Middle frontal gyrus (tissue), 1 donor: Measurements from ENCODE around the gene IMP3.
"Not testable (repeated sequence)": the region's sequence is repeated elsewhere in the genome, so short reads cannot be mapped to it uniquely, and the experiment has no call there.

Experiments
- DNase-seq: peaks from one replicate; pipeline ENCODE4 v3.0.0-alpha.2; 2015; ENCODE audit warnings: low spot score; ENCODE audit errors: extremely low spot score

Gene IMP3, protein sequence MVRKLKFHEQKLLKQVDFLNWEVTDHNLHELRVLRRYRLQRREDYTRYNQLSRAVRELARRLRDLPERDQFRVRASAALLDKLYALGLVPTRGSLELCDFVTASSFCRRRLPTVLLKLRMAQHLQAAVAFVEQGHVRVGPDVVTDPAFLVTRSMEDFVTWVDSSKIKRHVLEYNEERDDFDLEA

DNA sequence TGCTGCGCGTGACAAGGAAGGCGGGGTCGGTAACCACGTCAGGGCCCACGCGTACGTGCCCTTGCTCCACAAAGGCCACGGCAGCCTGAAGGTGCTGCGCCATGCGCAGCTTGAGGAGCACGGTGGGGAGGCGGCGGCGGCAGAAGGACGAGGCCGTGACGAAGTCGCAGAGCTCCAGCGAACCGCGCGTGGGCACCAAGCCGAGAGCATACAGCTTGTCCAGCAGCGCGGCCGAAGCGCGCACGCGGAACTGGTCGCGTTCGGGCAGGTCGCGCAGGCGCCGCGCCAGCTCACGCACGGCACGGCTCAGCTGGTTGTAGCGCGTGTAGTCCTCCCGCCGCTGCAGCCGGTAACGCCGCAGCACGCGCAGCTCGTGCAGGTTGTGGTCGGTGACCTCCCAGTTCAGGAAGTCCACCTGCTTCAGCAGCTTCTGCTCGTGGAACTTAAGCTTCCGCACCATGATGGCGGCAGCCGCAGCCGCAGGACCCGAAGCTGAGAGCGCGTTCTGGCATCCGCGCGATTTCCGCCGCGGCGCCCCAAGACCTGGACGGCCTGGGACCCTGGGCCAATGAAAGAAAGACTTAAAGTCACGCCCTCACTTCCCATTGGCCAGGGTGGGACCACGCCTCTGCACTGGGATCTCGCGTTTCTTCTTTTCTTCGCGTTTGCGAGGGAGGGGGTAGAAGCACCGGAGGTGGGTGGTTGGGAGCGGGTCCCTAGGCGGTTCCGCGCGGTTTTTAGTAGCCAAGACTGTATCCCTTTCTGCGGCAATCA is at the start of gene IMP3:
TSS of gene IMP3 (minus strand) at position 516 of the 774 bp plus-strand sequence. CDS start at position 460, 56 bp downstream.
- peak; percentile 98 for DNase-seq

DNA sequence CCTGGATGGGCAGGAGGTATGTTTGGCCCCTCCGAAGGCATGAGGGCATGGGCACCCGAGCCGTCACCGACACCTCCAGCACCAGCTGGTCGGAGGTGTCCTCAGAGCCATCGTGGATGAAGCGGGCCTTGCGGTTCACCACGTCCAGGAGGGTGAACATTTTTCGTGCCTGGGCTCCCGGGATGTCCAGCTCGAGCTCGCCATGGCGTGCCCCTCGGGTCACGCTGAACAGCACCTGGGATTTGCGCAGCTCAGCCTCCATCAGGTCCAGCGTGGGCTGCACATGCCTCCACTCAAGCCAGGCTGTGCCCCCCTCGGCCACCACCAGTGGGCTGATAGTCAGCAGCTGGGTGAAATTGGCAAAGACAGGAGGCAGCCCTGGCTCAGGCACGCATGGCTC is 49.4 kb upstream of the IMP3 start:
- not testable (repeated sequence) for DNase-seq

DNA sequence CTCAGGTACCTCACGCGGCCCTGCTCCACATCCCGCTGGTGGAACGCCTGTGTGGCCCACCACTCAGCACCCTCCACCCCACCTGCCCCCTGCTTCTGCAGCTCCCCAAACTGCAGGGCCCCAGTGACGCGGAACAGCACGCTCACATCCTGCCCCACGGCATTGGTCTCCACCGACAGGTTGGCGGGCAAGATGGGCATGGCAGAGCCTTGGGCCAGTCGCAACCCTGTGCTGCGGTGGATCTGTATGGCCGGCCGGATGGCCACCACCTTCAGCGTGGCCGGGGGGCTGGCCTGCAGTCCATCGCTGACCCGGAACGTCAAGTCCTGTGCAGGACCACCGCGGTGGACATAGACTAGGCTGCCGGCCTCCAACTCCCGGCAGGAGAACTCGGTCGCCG is 48.8 kb upstream of the IMP3 start:
- no peak for DNase-seq

DNA sequence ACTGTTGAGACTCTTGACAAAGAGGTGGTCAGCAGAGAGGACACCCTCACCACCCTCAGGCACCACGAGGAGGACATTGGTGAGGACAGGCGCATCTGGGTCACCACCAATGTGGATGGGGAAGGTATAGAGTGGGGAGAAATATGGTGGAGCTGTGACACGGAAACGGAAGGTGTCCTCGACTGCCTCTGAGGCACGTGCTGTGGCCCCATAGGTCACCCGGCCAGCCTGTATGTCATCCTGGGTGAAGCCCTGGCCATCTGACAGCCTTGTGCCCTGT is 48.2 kb upstream of the IMP3 start:
- DNase-seq, result no peak

DNA sequence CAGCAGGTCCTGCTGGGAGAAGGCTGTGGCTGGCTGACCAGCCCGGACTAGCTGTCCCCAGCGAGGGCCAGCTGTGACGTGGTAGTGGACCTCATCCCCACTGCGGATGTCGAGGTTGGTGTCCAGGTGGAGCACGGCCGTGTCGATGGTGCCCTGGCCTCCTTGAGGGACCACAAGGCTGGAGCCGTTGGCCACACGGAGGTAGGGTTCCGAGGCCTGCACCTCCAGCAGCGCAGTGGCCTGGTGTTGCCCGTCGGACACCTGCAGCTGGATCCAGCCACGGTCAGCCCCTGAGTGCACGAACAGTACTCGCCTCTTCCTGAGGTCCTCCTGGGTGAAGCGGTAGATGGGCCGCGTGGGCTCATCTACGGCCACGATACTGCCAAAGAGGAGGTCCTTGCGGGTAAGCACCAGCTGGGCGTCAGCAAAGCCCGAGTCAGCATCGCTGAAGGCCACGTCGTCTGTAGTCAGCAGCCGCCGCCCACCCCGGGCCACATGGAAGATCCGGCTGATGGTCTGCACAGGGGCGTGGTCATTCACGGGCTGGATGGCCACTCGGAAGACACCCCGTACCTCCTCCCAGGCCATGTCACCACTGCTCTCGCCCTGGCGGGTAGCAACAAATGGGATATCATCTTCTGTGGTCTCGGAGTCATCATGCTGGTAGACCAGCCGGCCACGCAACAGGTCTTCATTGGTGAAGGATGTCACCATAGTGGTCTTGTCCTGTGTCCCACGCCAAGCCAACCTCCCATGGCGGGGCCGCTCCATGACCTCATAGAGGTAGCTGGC is 47.7 kb upstream of the IMP3 start:
- no peak for DNase-seq

DNA sequence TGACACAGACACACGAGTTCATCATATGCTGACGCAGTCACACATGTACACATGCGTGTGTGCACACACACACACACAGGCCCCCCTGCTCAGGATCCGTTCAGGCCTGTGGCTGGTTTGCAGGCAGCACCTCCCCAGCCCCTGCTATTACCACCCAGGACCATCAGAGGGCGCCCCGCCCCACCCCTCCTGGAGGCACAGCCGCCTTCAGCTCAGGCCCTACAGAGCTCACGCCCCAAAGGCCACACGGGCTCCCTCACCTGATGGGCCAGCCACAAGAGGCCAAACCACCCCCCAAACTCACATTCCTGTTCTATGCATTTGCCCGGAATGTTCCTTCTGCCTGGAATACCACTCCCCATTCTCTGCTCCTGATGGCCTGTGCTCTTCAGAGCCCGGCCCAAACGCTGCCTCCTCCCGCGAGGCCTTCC is 46.2 kb upstream of the IMP3 start:
- DNase-seq, result not testable (repeated sequence)

DNA sequence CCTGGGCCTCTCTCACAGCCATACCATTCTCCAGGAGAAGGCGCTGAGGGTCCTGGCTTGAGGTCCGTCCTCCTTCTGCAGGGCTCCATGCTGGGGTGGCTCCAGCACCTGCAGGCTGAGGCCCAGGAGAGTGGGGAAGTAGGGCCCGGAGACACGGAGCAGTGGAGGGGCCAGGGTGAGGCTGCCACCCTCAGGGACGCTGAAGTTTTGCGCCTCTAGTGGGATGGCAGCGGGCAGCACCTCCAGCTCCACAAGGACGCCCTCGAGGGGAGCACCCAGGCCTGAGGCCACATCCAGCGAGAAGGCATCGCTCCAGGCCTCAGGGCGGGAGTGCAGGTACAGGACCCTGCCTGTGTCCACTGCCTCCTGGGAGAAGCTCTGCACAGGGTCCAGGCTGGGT is 45.2 kb upstream of the IMP3 start:
- DNase-seq, result no peak

DNA sequence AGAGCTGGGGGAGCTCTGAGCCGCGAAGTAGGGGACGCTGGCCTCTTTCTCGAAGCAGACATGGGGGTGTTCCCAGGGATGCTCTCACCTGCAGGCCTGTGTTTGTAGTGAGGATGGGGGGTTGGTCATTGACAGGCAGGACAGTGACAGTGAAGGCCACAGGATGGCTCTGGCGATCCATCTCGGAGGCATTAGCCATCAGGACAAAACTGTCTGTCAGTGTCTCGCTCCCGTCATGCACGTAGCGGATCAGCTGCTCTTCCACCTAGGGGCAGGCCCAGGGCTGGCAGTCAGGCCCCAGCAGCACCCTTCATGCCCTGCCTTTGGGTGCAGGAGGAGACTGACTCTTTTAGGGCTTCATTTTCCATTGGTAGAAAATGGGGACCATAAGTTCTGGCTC is 44.6 kb upstream of the IMP3 start:
- no peak for DNase-seq

DNA sequence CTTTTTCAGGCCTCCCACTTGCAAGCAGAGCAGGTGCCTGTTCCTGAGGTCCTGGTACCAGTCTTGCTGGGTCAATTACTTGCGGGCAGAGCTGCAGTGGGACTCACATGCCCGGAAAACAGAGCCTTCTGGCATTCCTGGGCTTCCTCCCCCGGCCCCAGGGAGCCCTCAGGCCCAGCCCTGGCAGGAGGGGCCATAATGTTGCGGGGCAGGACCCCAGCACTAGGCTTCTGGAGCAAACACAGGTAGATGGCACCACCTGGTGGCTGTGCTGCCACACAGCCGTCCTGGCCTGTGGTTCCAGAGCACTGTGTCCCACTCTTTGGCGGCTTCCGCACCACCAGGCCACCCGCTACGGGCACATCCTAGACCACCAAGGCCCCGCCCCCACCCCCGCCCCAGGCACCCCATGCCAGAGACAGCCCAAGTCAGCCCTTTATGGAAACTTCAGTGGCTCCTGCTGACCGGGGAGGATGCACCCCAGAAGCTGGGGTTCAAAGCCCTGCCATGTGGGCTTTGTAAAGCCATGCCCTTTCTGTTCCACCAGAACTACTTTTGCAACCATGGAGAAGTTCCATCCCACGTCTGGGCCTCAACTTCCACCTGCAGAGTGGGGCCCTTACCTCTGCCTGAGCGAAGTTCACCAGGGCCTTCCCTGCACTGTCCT is 43.8 kb upstream of the IMP3 start:
- DNase-seq, result not testable (repeated sequence)

DNA sequence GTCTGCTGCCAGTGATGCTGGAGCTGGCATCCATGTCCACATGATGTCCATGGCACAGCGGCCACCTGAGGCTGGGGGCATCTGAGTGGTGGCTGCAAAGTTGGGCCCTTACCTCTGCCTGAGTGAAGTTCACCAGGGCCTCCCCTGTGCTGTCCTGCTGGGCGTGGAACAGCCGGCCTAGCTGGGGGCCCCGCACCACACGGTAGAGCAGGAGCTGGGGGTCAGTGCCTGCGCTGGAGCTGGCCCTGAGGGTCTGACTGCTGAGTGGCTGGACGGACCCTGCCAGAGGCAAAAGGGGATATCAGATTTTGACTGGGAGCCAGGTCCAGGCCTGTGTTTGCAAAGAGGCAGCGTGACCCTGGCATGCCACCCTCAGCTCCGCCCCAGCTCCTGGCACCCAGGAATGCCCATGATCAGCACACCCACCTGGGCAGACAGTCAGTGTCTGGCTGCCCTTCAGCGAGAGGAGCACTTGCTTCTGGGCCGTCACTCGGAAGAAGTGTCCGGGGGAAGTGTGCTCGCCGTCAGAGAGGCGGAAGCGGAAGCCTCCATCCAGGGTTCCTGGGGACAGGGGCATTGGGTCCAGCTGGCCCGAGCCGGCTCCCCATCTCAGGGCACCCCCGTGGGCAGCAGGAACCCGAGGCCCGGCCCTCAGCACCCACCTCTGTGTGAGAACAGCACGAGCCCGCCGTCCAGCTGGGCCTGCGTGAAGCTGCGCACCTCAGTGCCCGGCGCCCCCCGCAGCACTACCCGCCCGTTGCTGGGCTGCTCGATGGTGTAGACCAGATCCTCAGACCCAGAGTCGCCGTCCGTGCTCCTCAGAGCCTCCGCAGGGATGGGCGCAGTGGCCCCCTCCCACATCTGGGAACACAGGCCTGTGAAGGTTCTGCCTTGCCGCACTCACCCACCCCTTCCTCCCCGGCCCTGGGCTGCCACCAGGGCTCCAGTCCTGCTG is 42.4 kb upstream of the IMP3 start:
- no peak for DNase-seq

DNA sequence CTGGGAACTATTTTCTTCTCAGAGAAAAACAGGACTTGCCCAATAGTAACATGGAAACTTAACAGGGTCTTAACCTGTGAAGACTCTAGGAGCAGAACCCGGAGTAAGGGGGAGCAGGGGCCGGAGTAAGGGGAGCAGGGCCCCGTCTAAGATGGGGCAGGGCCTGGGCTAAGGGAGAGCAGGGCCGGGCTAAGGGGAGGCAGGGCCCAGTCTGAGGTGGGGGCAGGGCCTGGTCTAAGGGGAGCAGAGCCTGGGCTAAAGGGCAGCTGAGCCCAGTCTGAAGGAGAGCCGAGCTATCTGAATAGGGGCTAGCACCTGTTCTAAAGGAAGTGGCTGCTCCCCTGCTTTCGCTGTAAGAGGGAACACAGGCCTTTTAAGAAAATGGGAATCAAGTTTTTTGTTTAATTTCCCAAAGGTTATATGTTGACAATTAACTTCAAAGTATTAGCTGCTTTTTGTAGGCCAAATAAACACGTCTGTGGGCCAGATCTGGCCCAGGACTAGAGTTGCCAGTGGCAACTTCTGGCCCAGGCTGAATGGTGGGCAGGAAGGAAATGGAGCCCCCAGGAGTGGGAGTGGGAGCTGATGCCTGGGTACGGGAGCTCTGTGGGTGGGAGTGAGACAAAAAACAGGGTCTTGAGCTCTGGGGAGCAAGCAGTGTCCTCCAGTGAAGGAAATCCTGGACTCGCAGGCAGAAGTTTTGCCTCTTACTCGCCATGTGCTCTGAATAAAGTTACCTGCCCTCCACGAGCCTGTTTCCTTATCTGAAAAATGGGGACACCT is 40.2 kb upstream of the IMP3 start:
- no peak for DNase-seq

DNA sequence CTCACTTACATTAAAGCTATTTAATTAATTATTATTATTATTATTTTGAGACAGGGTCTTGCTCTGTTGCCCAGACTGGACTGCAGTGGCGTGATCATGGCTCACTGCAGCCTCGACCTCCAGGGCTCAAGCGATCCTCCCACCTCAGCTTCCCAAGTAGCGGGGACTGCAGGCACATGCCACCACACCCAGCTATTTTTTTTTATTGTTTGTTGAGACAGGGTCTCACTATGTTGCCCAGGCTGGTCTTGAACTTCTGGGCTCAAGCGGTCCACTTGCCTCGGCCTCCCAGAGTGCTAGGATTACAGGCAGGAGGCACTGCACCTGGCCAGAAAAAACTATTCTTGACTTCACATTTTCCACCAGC is 38.3 kb upstream of the IMP3 start:
- DNase-seq, result not testable (repeated sequence)

DNA sequence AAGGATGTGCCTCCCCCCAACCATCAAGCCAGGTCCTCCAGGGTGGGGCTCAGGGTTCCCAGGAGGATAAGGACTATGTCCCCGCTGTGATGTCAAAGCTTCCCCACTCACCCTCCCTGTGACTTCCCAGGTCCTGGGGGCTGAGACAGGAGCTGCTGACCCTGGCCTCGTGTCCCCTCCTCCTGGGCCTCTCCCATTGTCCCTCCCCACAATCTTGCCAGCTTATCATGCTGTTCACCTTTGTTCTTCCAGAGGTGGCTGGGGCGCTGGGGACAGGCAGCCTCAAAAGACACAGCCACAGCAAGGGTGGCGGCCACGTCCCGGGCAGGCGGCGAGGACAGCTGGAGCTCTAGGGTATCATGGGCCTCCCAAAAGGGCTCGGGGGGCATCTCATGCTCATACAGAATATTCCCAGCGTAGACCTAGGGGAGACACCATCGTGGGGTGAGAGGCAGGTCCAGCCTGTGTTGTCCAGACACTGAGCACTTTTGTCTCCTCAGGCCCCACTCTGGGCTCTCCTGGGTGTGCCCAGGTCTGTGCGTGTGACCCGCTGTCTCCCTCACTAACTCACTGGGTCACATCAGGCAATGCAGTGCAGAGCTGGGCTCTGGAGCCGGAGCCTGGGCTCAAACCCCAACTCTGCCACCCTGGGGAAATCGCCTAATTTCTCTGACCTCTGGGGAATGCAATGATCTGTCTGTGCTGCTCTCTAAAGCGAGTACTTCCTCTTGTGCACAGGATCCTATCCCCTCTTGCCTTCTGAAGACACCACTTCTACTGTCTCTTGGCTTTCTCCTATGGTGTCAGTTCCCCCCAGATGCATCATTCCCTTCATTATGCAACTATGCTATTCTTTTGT is 37.7 kb upstream of the IMP3 start:
- DNase-seq, result no peak

DNA sequence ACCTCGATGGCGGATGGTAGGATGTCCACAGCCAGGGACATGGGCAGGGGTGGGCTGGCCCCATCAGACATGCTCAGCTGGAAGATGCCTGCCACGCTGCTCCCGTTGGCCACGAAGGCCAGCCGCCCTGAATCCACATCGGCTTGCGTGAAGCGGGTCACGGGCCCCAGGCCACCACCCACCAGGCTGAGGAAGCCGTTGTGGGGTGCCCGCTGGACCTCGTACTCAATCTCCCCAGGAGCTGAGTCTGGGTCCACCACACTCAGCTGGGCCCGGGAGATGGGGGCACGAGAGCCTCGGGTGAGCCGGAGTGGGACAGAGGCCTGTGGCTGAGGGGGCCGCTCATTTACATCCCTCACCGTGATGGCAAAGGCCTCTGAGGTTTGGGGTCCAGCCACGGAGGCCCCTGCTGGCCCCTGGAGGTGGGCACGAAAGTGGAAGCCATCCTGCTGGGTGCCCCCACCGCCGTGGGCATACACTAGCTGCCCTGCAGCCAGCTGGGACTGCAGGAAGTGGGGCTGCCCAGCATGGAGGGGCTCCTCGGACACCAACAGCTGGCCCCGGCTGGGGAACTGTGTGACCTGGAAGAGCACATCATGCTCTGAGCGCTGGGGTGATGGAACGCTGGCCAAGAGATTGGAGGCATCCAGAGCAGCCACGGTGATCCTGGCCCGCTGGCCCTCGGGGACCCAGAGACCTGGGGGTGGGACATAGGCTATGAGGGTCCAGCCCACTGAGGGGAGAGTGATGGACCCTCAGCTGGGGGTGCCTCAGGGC is 36.9 kb upstream of the IMP3 start:
- DNase-seq, result no peak

DNA sequence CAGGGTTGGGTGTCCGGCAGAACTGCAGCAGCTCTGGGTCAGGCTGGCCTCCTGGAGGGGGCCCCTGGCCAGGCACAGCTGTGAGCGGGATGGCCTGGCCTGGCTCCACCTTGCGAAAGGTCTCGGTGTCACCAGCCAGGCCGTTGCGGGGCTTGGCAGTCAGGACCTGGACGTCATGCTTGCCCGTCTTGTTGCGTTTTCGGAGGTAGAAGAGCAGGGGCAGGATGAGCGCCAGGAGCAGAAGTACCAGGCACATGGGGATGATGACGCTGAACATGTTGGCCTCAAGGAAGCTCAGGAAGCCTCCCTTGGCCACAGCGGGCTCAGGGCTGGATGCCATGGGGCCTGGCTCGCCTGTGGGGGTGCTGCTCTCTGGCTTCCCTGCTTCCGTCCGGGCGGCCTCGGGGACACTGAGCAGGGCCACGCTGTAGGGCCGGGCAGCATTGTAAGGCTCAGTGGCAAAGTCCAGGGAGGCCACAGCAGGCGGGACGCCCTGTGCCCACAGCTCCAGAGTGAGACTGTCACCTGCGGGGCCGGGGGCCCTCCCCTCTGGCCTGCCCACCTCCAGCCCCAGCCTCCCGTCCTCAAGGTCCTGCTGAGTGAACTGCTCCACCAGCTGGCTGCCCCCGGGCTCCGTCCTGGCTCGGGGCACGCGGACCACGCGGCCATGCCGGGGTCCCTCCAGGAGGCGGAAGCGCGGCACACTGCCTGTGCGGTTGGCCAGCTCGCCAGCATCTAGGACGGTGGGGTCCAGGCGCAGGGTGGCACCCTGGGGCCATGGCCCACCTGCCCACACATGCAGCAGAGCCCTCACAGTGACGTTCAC is 35.8 kb upstream of the IMP3 start:
- no peak for DNase-seq

DNA sequence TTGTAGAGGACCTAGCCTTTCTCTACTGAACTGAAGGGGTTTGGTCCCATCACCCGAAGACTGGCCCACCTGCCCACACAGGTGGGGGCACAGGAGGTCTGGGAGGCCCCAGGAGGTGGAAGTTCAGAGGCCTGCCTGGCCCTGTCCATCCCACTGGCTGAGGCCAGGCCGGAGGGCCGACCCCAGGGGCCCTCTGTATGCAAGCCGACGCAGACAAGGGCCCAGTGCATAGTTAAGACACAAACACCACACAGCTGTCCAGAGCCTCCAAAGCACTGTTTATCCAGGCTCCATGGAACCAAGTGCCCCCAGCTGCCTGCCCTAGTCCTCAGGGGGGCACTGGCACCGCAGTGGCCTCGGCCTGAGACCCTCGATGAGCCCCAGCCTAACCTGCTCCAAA is 34.3 kb upstream of the IMP3 start:
- no peak for DNase-seq

DNA sequence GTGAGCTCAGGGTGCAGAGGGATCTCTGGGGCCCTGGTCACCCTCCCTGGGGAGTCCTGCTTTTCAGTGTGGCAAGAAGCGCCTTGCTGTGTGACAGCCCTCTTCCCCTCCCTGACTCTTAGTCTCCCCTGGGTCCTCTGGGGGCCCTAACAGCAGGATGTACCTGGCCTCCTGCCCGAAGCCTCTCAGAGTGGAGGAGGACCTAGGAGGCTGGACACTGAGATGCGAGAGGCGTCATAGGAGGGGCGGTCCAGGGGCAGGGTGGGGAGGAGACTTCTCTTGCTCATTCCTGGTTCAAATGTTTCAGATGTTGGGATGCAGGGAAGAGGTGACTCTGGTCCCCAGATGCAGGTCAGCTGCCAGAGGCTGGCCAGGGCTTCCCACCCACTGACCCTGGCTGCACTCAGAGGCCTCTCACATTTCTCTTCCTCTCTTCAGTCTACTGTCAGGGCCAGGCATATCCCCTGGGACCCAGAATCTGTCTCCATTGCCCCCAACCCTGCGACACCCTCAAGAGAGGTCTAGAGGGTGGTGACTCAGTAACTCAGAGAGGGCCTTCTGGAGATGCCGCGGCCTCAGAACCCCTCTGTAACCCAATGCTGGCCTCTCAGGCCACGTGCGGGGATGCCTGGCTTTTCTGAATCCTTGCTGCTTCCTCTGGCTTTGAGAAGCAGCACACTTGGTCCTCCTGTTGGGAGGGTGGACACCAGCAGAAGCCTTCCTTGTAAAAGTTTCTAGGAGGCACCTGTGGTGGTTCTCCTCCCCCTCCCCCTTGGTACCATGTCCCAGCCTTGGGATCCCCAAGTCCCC is 33.6 kb upstream of the IMP3 start:
- no peak for DNase-seq
